Ammon's horn (tissue), 1 donor: ENCODE results near the gene IMPA2.

Experiments used
- DNase-seq: peaks from one replicate; pipeline ENCODE4 v3.0.0-alpha.2; 2016; ENCODE audit warnings: low spot score

IMPA2 gene

GRCh38 chr18:11990539-11990938, 9.2 kb downstream of the IMPA2 start:
- no peak for DNase-seq

DNA sequence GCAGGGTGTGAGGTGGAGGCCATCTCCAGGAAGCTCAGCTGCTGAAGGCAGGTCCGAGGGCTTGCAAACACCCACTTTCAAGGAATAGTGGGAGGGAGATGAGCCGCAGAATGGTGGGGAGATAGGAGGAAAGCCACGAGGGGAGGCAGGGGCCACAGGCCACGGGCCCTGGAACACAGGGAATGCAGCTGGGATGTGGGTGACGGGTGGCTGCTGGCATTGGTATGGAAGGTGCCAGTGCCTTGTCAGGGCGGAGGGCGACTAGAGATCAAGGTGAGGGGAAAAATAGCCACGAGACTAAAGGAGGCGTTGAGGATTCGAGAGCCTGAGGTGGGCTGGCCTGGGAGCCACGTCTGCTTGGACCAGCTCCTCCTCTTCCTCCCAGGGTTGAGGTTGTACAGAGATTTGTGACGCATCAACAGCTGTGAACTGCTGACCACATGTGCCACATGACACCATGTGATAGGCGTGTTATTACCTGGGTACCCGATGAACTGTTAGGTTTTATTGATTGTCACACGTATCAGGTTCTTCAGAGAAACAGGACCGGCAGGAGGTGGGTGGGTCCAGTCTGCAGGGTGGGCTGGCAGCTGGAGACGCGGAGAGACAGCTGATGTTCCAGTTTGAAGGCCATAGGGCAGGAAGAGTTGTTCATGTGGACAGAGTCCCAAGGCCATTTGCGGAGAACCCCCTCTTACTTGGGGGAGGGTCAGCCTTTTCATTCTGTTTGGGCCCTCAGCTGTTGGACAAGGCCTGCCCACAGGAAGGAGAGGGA, 9.9 kb downstream of the IMPA2 start:
- DNase-seq = no peak

DNA sequence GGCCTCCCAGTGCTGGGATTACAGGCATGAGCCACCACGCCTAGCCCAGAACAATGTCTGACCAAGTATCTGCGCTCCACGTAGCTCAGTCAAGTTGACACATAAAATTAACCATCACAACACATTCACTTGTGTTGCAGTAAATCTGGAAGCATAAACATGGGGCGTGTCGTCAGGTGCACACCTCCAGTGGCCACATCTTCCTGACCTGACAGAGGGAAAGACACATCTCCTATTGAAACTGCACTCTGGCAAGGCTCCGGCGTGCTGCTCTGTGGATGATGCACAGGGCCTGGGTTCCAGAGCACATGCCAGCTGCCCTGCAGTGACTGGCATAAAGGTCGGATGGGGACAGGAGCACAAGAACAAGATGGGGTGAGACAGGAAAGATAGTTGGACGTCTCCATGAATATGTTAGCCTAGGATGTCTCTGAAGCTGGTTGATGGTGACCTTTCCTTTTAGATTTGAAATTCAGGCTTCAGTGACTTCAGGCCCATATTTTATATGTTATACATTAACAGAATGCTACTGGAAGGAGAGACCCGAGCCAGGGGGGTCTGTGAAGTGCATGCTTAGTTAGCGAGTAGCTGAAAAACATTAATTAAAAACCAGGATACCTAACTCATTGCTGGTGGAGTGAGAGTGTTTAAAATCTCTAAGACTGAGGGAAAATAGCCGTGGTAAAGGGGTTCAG, 10.9 kb downstream of the IMPA2 start:
- no peak for DNase-seq

DNA sequence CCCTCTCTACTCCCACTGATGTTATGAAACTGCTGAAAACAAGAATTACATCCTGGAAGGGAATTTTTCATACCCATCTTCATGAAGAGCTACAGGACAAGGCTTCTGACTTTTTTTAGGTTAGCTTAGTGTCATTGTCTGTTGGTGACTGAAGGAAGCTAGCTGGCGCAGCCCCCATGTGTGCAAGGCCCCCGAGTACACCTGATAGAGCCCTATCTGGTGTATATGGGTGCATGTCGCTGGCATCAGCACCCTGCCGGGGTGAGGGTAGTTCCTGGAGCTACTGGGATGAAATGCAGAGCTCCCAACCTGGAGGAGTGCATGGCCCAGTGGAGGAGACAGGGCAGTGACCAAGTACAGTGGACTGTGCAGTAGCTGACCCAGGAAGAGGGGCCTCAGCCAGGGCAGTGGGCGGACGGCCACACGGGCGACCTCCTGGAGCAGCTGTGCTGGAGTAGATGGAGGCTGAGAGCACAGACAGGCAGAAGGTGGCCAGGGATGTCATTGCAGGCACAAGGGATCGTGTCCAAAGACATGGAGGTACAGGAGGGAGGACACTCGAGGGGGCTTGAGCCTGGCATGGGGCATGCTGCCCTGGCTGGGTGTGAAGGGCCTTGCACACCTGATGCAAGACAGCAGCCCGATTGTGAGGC, 12.1 kb downstream of the IMPA2 start:
- no peak for DNase-seq

DNA sequence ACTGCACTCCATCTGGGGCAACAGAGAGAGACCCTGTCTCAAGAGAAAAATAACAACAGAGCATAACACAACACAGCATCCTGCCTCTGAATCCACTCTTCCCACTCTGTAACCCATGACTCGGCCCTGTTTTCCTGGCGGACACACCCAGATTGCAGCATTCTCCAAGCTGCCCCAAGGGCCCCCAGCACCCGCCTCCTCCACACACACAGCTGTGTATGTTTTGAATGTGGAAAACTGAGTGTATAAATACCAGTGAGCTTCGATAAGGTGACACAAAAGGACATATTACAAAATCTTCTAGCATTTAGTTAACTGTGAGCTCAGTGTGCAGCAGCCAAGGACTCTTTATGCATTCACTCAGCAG, 13.0 kb downstream of the IMPA2 start:
- DNase-seq = no peak

DNA sequence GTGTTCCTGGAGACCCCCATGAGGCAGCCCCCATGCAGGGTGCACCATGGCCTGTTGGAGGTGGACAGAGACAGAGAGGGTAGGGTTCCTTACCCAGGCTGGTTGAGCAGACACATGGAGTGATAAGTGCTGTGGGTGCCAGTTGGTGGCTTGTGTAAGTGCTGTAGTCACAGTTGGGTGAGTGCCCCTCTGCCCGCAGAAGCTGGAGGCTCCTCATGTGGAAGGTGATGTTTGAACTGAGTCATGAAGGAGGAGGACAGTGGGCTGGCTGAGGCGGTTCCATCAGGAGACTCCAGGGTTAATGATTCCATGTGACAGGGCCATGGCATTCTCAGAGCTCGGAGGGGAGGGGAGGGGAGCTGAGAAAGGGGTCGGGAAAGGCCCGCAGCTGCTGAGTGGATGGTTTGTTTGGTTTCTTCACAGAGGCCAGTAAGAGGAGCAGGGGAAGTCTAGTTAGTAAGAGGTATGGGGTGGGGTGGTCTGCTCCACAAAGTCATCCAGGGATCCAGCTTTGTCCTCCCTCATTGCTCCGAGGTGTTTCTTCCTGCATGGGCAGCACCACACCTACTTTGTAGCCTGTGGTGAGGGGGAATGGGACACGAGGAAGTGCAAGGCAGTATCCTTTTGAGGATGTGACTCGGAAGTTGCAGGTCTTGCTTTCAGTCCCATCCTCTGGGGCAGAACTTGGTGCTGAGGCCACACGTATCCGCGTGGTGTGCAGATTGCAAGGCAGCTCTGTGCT, 13.6 kb downstream of the IMPA2 start:
- no peak for DNase-seq

DNA sequence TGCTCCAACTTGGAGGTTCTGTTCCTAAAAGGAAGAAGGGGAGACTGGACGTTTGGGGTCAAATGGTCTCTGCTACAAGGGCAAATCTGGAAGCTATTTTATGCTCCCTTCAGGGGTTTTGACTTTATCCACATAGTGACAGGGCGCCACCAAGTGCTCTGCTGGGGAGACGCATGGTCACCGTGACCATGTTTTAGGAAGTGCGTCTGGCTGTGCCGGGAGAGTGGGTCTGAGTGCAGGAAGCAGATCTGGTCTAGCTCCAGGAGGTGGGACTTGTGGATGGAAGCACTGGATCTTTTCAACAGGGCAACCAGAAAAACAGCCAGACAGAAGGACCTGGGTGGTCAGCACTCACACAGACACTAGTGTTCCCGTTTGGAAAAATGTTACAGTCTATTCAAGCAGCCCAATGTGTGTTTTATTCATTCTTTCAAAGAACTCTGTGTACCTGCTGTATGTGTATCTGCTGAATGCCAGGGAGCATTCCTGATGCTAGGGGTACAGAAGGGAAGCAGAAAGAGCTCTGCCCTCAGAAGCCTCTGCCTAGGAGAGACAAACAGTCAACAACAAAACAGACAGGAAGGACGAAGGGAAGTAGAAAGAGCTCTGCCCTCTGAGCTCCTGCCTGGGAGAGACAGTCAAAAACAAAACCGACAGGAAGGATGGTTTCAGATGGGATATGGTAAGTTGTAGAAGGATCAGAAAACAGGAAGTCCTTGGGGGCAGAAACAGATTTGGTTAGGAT, 14.3 kb downstream of the IMPA2 start:
- peak; percentile 87 for DNase-seq

GRCh38 chr18:11996190-11996754, 15.0 kb downstream of the IMPA2 start:
- DNase-seq = no peak

- no peak for DNase-seq
These were observed 15.6 kb downstream of the IMPA2 start for GRCh38 chr18:11996907-11997306.

DNA sequence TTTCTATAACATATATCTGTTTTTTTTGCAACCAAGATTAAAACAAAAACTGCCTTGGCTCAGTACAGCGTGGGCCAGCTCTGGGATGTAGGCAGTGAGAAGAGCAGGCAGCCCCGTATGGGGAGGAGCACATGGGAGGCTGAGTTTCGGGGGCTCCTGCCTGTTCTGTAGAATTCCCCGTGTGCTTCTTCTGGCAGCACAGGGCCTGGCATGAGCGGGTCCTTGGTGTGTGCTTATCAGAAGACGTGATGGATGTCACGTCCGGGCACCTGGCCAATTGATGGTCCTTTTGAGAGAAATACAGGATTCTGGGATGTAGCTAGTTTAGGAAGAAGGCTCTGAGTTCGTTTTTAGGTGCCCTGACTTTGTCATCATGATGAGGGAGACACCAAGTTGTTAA, 16.2 kb downstream of the IMPA2 start:
- no peak for DNase-seq

DNA sequence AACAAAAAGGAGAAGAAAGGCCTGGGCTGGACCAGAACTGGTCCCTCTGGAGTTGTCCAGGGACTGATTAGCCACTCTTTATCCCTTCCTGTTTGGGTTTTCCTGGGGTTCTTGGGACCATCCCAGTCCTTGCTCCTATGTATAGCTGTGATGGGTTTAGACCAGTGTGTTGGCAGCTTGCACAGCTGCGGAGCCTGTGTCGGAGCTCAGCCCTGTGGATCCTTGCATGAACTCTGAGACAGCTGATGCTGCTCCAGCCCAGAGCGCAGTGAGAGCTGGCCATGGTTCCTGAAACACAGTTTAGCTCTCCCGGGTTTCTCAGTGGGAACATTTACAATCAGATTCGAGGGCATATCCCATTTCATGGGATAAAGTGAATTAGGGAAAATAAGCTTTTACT, 16.9 kb downstream of the IMPA2 start:
- peak; percentile 35 for DNase-seq

GRCh38 chr18:11999429-11999828, 18.1 kb downstream of the IMPA2 start:
- no peak for DNase-seq

- no peak for DNase-seq
These were observed 18.9 kb downstream of the IMPA2 start for GRCh38 chr18:12000072-12000659.

DNA sequence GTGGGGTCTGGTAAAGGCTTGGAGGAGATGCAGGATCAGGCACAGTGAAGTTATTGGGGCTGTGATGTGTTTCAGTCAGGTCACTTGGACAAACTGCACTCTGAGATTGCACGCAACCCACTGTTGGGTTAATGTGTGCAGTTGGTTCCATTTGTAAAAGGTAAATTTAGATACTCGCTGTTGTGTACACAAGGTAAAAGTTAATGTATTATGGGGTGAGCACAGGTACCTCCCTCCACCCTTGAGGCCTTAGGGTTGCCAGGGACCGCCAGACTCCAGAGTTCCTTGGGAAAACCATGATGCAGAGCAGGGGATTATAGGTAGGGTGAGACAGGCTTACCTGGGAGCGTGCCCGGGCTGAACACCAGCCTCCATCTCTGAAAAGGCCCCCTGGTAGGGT, 20.1 kb downstream of the IMPA2 start:
- no peak for DNase-seq

DNA sequence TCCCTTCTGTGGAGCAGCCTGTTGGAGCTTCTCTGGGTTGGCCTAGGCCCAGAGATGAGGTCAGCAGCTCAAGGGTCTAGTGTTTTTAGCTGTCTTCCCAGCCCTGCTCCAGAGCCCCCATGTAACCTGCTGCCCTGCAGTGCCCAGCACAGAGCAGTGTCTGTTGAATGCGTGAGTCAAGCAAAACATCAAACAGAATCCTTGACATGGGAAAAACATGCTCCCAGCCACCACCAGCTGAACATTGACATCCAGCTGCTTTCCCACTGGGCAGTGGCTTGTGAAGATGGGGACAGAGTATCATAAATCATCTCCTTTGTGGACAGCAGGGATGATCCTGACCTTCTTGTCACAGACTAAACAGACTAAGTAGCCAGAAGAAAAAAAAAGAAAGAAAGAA, 22.6 kb downstream of the IMPA2 start:
- no peak for DNase-seq

- DNase-seq = peak; percentile 43
These were observed 24.5 kb downstream of the IMPA2 start for GRCh38 chr18:12005538-12006487.

GRCh38 chr18:12006488-12006840, 25.2 kb downstream of the IMPA2 start:
- no peak for DNase-seq

DNA sequence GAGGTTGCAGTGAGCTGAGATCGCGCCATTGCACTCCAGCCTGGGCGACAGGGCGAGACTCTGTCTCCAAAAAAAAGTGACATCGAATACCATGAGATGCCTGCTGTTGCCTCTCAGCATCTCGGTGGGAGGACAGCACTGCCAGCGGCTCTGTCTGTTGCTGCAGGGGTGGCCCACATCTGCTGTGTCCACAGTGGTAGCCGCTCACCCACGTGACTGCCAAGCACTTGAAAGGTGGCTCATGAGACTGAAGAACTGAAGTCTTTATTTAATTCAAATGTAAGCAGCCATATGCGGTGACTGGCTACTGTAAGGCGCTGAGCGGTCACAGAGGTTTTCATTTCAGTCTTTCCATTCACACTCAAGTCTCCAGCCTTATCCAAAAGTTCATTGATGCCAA, 25.8 kb downstream of the IMPA2 start:
- no peak for DNase-seq

DNA sequence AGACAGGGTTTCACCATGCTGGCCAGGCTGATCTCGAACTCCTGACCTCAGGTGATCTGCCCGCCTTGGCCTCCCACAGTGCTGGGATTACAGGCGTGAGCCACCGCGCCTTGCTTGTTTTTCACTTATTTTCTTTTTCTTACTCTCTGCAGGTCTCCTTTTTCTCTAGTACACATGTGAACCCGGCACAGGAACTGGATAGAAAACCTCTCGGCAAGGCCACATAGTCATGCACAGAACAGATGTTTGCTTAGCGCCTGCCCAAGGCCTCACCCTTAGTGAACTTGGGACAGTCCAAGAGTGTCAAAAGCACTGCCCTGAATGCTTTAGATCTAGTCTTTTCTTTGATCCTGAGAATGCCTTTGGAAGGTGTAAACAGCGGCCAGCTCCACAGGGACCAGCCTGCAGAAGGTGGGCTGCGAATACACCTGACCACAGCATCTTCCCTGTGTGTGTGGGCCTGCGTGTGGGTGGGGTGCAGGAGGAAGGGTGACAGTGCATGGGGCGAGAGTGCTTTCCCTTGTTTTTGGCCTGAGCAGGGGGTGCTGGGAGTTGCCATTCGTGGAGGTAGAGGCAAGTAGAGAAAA, 27.0 kb downstream of the IMPA2 start:
- DNase-seq = no peak
